Measurements from ENCODE around the gene LSAMP. TPM values are rescaled to one million over a fixed set of nuclear protein-coding genes. Genes with fewer than 3 reads are reported as not detected.

The LSAMP gene
- total and polyA plus RNA-seq, 3 donors from 2014 or later = 3.1 to 10.3 (median 9.1) TPM

DNA sequence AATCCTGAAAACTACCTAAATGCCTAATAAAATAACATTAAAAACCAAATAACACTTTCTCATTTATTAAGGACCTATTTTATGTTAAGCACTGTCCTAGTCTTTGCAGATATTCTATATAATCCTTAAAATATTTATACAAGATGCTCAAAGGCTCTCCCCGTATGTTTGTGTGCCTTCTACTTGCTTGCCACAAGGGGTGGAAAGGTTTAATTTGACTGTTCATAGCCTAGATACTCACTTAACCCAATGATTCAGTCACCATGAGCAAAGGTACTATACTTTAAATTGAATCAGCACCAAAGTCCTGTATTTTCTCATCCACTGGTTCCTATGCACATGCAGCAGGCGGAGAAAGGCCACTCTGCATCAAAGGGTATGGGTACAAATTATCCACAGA is 32.0 kb downstream of the LSAMP start:
- H3K27ac ChIP-seq = no peak overlapping the region
- H3K4me3 ChIP-seq = no peak overlapping the region
- H3K9me3 ChIP-seq = no peaks in the 10 kb centered on the region
- no peaks in the 10 kb centered on the region for H3K27me3 ChIP-seq
- no peaks in the 10 kb centered on the region for H3K4me1 ChIP-seq
- intact Hi-C loops (cut with DNase I; ENCODE audit: low total_unique reads) = no loop called here
- no peaks in the 10 kb centered on the region for H3K36me3 ChIP-seq (ENCODE audit: low read depth, missing control alignments)
- DNase-seq = no peak
- WGBS, 2 donors = 89 to 96% methylated on average over 2 of the region's 2 CpGs
- TF ChIP-seq, protein P1, sequence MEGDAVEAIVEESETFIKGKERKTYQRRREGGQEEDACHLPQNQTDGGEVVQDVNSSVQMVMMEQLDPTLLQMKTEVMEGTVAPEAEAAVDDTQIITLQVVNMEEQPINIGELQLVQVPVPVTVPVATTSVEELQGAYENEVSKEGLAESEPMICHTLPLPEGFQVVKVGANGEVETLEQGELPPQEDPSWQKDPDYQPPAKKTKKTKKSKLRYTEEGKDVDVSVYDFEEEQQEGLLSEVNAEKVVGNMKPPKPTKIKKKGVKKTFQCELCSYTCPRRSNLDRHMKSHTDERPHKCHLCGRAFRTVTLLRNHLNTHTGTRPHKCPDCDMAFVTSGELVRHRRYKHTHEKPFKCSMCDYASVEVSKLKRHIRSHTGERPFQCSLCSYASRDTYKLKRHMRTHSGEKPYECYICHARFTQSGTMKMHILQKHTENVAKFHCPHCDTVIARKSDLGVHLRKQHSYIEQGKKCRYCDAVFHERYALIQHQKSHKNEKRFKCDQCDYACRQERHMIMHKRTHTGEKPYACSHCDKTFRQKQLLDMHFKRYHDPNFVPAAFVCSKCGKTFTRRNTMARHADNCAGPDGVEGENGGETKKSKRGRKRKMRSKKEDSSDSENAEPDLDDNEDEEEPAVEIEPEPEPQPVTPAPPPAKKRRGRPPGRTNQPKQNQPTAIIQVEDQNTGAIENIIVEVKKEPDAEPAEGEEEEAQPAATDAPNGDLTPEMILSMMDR (IDR thresholded peaks at IDR 0.05) = no peak
- no peak for TF ChIP-seq POLR2A (IDR thresholded peaks at IDR 0.05)

DNA sequence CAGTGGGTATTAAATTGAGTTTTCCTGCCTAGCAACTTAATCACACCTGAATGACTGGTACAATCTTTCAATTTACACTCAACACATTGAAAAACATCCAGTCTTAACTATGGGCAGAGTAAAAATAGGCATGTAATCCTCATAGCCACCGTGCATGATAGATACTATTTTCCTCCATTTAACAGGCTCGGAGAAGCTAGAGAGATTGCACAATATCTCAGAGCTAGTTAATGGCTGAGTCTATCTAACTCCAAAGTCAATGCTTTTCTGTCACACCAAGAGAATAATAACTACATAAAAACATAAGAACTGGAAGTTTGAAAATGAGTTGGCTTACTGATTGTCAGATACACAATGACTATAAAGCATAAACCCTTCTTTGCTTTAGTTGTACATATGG is 36.8 kb downstream of the LSAMP start:
- intact Hi-C loops (cut with DNase I; ENCODE audit: low total_unique reads) = no loop called here
- WGBS, 2 donors = 87 to 97% methylated on average over 2 of the region's 2 CpGs
- H3K4me1 ChIP-seq = no peaks in the 10 kb centered on the region
- no peak overlapping the region for H3K4me3 ChIP-seq
- TF ChIP-seq POLR2A (IDR thresholded peaks at IDR 0.05) = no peak
- TF ChIP-seq, protein P1 (IDR thresholded peaks at IDR 0.05) = no peak
- no peaks in the 10 kb centered on the region for H3K27me3 ChIP-seq
- no peaks in the 10 kb centered on the region for H3K9me3 ChIP-seq
- DNase-seq = no peak
- H3K27ac ChIP-seq = no peak overlapping the region
- no peaks in the 10 kb centered on the region for H3K36me3 ChIP-seq (ENCODE audit: low read depth, missing control alignments)

DNA sequence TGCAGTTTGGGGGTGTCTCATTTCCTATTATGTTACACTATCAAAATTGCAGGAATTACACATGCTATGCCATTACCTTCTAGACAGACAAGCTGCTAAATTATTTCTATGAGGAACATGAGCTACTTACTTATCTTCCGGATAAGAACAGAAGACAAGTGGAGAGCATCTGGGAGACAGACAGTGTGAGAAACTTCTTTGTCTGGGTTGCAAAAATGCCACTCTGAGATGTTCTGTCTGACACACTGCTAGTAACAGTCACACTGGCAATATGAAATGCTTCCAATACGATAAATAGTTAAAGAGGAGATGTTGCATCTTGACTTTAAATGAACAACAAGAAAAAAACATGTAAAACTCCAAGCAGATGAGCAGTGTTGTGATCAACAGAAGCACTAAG is 40.1 kb downstream of the LSAMP start:
- H3K27ac ChIP-seq = no peak overlapping the region
- no peaks in the 10 kb centered on the region for H3K9me3 ChIP-seq
- TF ChIP-seq, protein P1 (IDR thresholded peaks at IDR 0.05) = no peak
- no peak for TF ChIP-seq POLR2A (IDR thresholded peaks at IDR 0.05)
- no peaks in the 10 kb centered on the region for H3K27me3 ChIP-seq
- intact Hi-C loops (cut with DNase I; ENCODE audit: low total_unique reads) = no loop called here
- no peaks in the 10 kb centered on the region for H3K4me1 ChIP-seq
- DNase-seq = no peak
- 66 to 75% methylated on average over 2 of the region's 2 CpGs for WGBS, 2 donors
- H3K4me3 ChIP-seq = no peak overlapping the region
- H3K36me3 ChIP-seq (ENCODE audit: low read depth, missing control alignments) = no peaks in the 10 kb centered on the region

DNA sequence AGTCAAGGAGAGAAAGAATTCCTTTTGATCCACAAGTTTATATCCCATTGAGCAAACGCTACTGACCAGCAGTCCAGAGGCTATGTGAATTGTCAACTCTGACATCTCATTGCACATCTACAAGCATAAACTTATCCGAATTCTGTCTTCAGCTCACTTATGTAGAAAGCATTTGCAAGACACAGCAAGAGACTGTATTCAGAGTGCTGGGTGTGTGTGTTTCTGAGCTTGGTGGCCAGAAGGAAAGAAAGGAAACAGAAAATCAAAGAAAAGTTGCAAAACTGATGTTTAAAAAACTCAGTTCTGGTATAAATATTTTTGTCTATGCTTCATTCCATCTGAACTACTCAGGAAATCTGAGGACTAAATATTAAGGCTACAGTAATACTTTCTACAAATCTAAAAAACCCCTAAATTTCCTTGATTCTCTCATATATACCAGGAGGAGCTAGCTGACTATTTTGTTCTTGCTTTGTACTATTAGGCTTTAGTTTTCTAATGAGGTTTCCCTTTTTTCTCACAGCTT is 45.5 kb downstream of the LSAMP start:
- intact Hi-C loops (cut with DNase I; ENCODE audit: low total_unique reads) = no loop called here
- Histone ChIP-seq H3K36me3 (ENCODE audit: low read depth, missing control alignments) (no peaks in the 10 kb centered on the region), H3K4me1 (no peaks in the 10 kb centered on the region), H3K27ac (no peak overlapping the region), H3K4me3 (no peak overlapping the region), H3K27me3 (no peaks in the 10 kb centered on the region), H3K9me3 (no peaks in the 10 kb centered on the region)
- no peak for DNase-seq
- TF ChIP-seq, protein P1 (IDR thresholded peaks at IDR 0.05) = no peak
- TF ChIP-seq POLR2A (IDR thresholded peaks at IDR 0.05) = no peak
- 83 to 88% methylated on average over 2 of the region's 2 CpGs for WGBS, 2 donors

DNA sequence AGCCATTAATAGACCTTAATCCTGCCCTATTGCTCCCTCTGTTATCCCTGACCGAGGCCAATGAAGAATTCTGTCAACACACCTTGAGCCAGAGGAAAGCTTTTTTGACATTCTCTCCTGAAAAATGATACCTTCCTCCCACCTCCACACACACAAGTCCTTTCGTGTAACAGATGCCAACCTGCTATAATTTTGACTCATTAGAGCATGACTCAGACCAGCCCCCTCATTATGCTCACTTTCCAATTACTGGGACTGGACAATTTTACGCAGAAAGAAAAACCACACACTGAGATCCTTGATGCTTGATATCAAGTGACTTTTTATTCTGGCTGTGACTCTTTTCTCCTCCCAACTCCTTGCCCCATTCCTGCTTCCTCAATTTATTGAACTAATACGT is 50.9 kb downstream of the LSAMP start:
- no peaks in the 10 kb centered on the region for H3K36me3 ChIP-seq (ENCODE audit: low read depth, missing control alignments)
- DNase-seq = no peak
- H3K9me3 ChIP-seq = no peaks in the 10 kb centered on the region
- WGBS, 2 donors = 56 to 75% methylated on average over 4 of the region's 4 CpGs
- no peak overlapping the region for H3K4me3 ChIP-seq
- TF ChIP-seq, protein P1 (IDR thresholded peaks at IDR 0.05) = no peak
- intact Hi-C loops (cut with DNase I; ENCODE audit: low total_unique reads) = no loop called here
- no peaks in the 10 kb centered on the region for H3K27me3 ChIP-seq
- H3K4me1 ChIP-seq = no peaks in the 10 kb centered on the region
- no peak overlapping the region for H3K27ac ChIP-seq
